GM12892 (cell line): ENCODE measurements around the gene CADPS.

Experiments used
- POLR2A ChIP-seq: IDR thresholded peaks from 2 replicates; pipeline ENCODE4 v1.6.1; 2011; ENCODE audit warnings: low read depth, low read length, control low read depth
- POLR2AphosphoS5 ChIP-seq: IDR thresholded peaks from 2 replicates; pipeline ENCODE4 v1.6.1; 2011; ENCODE audit warnings: low read depth, low read length, control low read depth

DNA sequence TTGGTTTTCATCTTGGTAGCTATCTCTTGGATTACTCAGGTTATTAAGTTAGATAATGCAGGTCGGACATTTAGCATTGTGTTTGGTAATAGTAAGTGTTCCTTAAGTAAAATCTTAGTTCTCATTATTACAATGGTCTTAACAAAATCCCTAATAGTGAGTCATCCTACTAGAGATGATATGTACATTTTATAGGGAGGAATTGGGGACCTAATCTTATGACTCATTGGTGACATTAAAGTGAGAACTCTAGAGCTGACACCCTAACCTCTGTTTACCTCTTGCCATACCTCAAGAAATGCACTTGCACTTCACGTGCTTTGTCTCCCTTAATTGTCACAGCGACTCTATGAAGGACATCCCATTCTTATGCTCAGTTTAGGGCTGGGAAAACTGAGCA lies 174.9 kb downstream of the CADPS start:
- TF ChIP-seq POLR2A (no peak), POLR2AphosphoS5 (no peak)
